ENCODE measurements around the gene ZNF652. TPM values are rescaled to one million over a fixed set of nuclear protein-coding genes. Genes with fewer than 3 reads are reported as not detected.

ZNF652 gene
- total and polyA plus RNA-seq, 2 of the 4 experiments (the other 2 are of a cell fraction), result 3.6 to 8.8 TPM

DNA sequence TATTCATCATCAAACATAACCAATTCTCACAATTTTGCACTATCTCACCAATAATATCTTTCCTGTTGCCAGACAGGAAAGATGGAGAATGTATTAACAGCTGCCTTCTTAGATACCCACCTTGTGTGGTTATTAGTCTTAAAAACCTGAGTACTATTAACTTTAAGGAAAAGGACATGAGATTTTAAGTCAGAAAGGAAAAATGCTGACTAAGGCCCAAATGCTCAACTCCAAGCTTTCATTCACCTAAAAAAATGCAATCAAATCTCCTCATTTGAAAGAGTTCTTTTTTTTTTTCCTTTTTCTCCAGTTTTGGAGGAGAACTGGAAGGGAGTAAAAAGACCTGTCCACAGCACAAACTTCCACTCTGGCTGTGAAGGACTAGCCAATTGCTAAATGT is 70.1 kb downstream of the ZNF652 start:
- intact Hi-C loops (cut with micrococcal nuclease), result loop anchor here (5.0 kb wide), 1 partner anchor 60 kb away; the partner anchor contains the start of gene PHOSPHO1

More for the DNA sequence above, 70.1 kb downstream of the ZNF652 start:
- H3K9me1 ChIP-seq (ENCODE audit: insufficient read depth, low read length), result no peaks in the 10 kb centered on the region
- no peak overlapping the region for H3K9ac ChIP-seq (ENCODE audit: low read depth, low read length)
- ChIA-PET CTCF (interaction anchor here (0.6 to 1.1 kb wide), 3 partner anchors 8 to 259 kb away, joined by 3 to 11 read pairs (median 5); no protein-coding TSS in a partner anchor), POLR2A (ENCODE audit: unreplicated experiment) (no interaction called here)
- H3K56ac ChIP-seq (ENCODE audit: extremely low read depth, insufficient read depth, low read length), result no peak overlapping the region
- no peak overlapping the region for H2BK120ac ChIP-seq (ENCODE audit: low read depth, low read length)
- H3K4me3 ChIP-seq (ENCODE audit: insufficient read depth, low read depth, low read length), result no peak overlapping the region
- H3K27me3 ChIP-seq (ENCODE audit: control insufficient read depth, insufficient read depth, low read length), result no peaks in the 10 kb centered on the region
- no peaks in the 10 kb centered on the region for H3K4me1 ChIP-seq (ENCODE audit: control insufficient read depth, insufficient read depth, low read length)
- no TSS peak for BruUV-seq (replicated peaks)
- no peak for ATAC-seq (ENCODE audit: low read depth)
- no peak overlapping the region for H4K91ac ChIP-seq (ENCODE audit: insufficient read depth, low read depth, low read length)
- no peak overlapping the region for H3K18ac ChIP-seq (ENCODE audit: low read depth, low read length)
- H3K79me1 ChIP-seq (ENCODE audit: low read depth in 1 of 2, low read length in 2 of 2), result no peaks in the 10 kb centered on the region
- H3K23ac ChIP-seq (ENCODE audit: low read depth, low read length), result no peak overlapping the region
- no peak overlapping the region for H3K4me2 ChIP-seq (ENCODE audit: low read depth, low read length)
- H2AFZ ChIP-seq (replicated peaks; ENCODE audit: low read length, poor library complexity), result no peak overlapping the region
- H2BK20ac ChIP-seq (ENCODE audit: low read depth, low read length), result no peak overlapping the region
- no peak overlapping the region for H4K5ac ChIP-seq (ENCODE audit: low read depth, low read length)
- H2BK5ac ChIP-seq (ENCODE audit: low read depth, low read length, poor library complexity, severe bottlenecking), result no peak overlapping the region
- no peak overlapping the region for H2BK15ac ChIP-seq (ENCODE audit: low read depth, low read length)
- dilution Hi-C loops (cut with HindIII; ENCODE audit: low sequenced_read_pairs, unreplicated experiment) (no loop called here), in situ Hi-C loops (cut with MboI; ENCODE audit: low sequenced_read_pairs) (no loop called here)
- H2AK9ac ChIP-seq (replicated peaks; ENCODE audit: low read depth, low read length, poor library complexity), result no peak overlapping the region
- H2AK5ac ChIP-seq (ENCODE audit: low read depth, low read length), result no peak overlapping the region
- peaks cover 9% of the 10 kb centered on the region for H3K36me3 ChIP-seq (ENCODE audit: control insufficient read depth, insufficient read depth, low read length)
- H4K20me1 ChIP-seq (ENCODE audit: insufficient read depth, low read length), result no peaks in the 10 kb centered on the region
- H3K4ac ChIP-seq (ENCODE audit: low read depth, low read length), result no peak overlapping the region
- no peak overlapping the region for H3K27ac ChIP-seq (ENCODE audit: insufficient read depth, low read length)
- TF ChIP-seq NFE2L2 (IDR thresholded peaks at IDR 0.05; ENCODE audit: low read depth, low read length) (no peak), MAFK (IDR thresholded peaks at IDR 0.05; ENCODE audit: low read depth, low read length) (peak; percentile 95)
- no peak overlapping the region for H4K8ac ChIP-seq (ENCODE audit: low read depth in 2 of 2, low read length in 2 of 2)
- no peak overlapping the region for H3K14ac ChIP-seq (replicated peaks; ENCODE audit: low read depth, low read length)
- DNase-seq, result no peak
- H3K9me3 ChIP-seq (ENCODE audit: control insufficient read depth, insufficient read depth, low read length), result no peaks in the 10 kb centered on the region

All from IMR-90 (cell line).